ENCODE measurements around the gene DNAJB11.
"Not testable (repeated sequence)": the region's sequence is repeated elsewhere in the genome, so short reads cannot be mapped to it uniquely, and the experiment has no call there.

The DNAJB11 gene

GRCh38 chr3:186620213-186621092 is 49.9 kb downstream of the DNAJB11 start:
- DNase-seq = no peak

- DNase-seq = no peak
Observed at GRCh38 chr3:186621894-186622650, 51.6 kb downstream of the DNAJB11 start.

GRCh38 chr3:186622651-186623310 is 52.3 kb downstream of the DNAJB11 start:
- DNase-seq = no peak

- no peak for DNase-seq
Observed at GRCh38 chr3:186624598-186624997, 54.1 kb downstream of the DNAJB11 start.

GRCh38 chr3:186625600-186626042 is 55.1 kb downstream of the DNAJB11 start:
- no peak for DNase-seq

- no peak for DNase-seq
Observed at GRCh38 chr3:186626254-186626847, 55.8 kb downstream of the DNAJB11 start.

- no peak for DNase-seq
Observed at GRCh38 chr3:186627852-186628414, 57.4 kb downstream of the DNAJB11 start.

GRCh38 chr3:186628756-186629155 is 58.2 kb downstream of the DNAJB11 start:
- no peak for DNase-seq

- no peak for DNase-seq
Observed at GRCh38 chr3:186630950-186631641, 60.6 kb downstream of the DNAJB11 start.

GRCh38 chr3:186633481-186633880 is 63.0 kb downstream of the DNAJB11 start:
- no peak for DNase-seq

- not testable (repeated sequence) for DNase-seq
Observed at GRCh38 chr3:186634207-186634606, 63.7 kb downstream of the DNAJB11 start.
